Testis (tissue), 2 donors: ENCODE data around the gene E2F6.

Source experiments
- POLR2A ChIP-seq: fragments of 450-650 bp; IDR thresholded peaks from one replicate; pipeline ENCODE4 v1.6.1; 2017; ENCODE audit warnings: antibody characterized with exemption, mild to moderate bottlenecking, moderate library complexity
- TF ChIP-seq, protein P1 (sequence below), 3 experiments: fragments of 450-650 bp in 2 of 3; fragments of 200-600 bp in 1 of 3; sonication (generic) in 1 of 3; IDR thresholded peaks; one replicate each; pipeline ENCODE4 v1.5.1; 2016 to 2019; ENCODE audit warnings: antibody characterized with exemption in 3 of 3, mild to moderate bottlenecking in 2 of 3, moderate library complexity in 1 of 3

GRCh38 chr2:11395389-11395788, 70.6 kb downstream of the E2F6 start:
- TF ChIP-seq, protein P1, sequence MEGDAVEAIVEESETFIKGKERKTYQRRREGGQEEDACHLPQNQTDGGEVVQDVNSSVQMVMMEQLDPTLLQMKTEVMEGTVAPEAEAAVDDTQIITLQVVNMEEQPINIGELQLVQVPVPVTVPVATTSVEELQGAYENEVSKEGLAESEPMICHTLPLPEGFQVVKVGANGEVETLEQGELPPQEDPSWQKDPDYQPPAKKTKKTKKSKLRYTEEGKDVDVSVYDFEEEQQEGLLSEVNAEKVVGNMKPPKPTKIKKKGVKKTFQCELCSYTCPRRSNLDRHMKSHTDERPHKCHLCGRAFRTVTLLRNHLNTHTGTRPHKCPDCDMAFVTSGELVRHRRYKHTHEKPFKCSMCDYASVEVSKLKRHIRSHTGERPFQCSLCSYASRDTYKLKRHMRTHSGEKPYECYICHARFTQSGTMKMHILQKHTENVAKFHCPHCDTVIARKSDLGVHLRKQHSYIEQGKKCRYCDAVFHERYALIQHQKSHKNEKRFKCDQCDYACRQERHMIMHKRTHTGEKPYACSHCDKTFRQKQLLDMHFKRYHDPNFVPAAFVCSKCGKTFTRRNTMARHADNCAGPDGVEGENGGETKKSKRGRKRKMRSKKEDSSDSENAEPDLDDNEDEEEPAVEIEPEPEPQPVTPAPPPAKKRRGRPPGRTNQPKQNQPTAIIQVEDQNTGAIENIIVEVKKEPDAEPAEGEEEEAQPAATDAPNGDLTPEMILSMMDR (IDR thresholded peaks at IDR 0.05), result no peak
- no peak for TF ChIP-seq POLR2A
